CD4-positive, alpha-beta T cell treated with Interleukin-21 for 1 hour (primary cell): ENCODE results near the gene KLF13.

Experiments
- DNase-seq: peaks from one replicate; pipeline ENCODE4 v3.0.0-alpha.2; 2020

KLF13 gene

DNA sequence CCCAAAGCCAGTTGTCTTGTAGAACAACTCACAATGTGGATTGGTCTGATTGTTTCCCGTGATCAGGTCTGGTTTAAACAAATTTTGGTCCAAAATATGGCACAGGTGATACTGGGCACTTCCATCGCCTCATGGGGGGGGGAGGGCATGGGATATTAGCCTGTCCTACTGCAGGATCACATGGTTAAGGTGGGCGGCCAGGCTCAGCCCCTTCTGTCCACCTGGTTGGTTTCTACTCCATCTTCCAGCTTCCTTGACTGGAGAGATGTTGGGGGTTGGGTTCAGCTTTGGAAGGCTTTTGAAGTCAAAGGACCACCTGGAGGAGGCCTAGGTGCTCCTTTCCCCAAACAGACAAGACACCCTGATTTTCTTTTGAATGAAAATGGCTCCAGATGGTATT, 7.2 kb downstream of the KLF13 start:
- no peak for DNase-seq

DNA sequence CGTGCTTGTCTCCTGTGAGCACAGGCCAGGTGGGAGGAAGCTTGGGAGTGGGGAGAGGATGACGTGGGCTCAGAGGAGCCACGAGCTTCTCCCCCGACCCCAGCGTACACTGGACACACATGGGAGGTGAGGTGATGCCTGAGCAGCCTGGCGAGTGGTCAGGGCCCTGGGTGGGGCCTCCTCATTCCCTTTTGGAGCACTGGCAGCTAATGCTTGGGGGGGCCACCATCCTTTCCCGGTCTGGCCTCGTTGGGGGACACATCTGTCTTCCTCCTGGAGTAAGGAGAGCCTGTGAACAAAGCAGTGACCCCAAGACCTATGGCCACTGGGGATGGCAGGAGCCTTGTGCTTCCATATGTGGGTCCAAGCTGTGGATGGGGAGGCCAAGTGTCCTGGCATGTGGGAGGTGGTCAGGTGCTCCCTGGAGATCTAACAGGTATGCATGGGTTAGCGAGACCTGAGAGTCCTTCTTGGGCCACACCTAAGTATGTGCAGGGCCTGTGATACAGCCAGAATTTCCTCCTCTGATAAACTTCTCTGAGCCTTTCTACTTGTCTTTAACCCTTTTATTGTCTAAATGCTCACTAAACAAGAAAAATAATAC, 9.5 kb downstream of the KLF13 start:
- no peak for DNase-seq

DNA sequence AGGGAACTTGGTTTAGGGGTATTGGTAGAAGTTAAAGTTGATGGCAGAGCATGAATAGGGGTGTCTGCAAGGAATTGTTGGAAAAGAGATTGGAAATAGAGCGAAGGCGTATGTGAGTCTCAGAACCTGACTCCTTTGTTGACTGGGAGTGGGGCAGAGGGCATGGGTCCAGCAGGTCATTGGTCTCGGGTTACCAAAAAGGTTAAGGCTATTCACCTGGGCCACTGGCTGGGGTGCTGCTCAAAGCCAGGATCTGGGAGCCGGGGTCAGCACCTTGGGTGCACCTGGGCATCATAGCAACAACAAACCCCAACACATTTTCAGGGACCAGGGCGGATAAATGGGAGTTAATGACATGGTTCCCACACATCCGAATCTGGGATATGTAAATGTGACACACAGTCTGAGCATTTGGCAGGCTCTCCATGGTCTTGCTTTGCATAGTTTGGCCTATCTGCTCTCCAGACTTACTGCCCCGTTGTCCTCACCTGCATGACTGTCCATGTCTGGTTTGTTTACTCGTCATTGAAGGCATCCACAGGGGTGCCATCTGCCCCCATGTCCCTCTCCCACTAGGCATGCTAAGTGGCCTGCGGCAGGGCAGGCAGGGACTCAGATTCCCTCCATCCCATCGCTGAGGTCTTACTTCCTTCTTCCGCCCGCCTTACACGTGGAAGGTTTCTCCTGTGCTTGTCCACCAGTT, 10.1 kb downstream of the KLF13 start:
- no peak for DNase-seq

DNA sequence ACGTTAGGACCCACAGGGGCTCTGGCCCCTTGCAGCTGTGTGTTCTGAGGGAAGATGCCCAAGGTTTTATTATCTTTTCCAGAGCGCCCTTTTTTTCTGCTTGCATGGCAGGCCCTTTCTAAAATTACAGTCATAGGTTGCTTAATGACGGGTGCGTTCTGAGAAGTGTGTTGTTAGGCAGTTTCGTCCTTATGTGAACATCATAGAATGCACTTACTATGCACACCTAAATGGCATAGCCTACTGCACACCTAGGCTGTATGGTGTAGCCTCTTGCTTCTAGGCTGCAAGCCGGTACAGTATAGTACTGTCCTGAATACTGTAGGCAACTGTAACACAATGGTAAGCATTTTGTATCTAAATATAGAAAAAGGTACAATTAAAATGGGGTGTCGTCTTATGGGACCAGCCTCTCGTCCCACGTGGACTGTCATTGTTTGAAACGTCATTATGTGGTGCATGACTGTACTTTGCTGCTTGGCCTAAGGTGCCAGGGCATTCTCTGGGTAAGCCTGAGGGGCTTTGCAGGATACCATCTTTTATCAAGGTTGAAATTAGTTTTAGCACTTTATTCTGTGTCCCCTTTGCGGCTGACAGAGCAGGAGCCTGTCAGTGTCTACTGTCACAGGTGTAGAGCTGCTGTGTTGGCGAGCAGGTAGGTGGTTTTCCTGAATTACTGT, 10.9 kb downstream of the KLF13 start:
- DNase-seq: no peak

DNA sequence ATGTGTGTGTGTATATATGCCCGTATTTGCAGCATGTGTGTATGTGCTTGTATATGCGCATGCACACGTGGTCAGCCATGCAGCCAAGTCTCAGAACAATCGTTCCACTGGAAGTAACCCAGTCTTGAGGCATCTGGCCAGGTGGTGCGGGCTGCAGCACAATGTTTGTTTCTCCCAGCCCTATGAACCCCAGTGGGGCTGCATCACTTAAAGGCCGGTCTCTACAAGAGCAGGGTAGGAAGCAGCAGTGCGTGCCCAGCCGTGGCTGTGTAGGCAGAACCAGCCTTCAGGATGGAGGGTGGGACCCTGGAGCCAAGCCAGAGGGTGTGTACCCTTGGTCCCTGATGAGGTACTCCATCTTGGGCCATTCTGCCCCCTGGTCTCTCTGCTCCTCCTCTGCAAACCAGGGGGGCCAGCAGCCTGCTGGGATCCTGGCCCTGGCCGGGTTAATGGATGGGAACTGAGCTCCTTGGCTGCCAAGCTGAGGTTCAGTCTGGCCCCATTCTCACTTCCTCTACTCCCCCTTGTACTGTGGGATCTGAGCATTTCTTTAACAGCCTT, 11.8 kb downstream of the KLF13 start:
- DNase-seq: no peak

DNA sequence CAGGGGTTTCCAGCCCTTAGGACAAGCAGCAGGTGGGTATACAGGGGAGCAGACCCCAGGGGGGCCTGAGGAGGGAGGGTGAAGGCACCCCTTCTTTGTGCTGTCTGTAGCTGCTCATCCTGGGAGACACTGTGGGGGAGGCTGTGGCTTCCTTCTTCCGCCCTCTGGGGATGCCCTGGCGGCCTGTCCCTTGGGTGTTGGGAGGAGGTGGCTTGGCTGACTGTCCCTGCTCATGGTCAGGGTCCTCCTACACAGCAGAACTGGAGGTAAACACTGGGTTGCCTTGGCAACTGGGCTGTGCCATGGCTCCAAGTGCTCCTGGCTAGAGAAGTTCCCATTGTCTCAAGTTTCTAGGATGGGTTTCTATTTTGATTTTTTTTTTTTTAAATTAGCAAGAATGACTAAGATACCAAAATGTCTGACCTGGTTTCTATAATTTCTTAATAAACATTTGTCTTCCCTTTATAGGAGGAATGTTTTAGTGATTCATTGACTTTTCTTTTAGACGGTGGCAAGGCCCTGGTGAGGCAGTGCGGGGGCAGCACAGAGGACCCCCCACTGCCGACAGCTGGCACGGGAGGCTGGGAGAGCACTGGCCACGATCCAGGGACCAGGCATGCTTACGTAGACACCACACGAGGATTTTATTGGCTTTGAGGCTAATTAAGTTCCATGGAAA, 12.4 kb downstream of the KLF13 start:
- DNase-seq: peak; percentile 47

DNA sequence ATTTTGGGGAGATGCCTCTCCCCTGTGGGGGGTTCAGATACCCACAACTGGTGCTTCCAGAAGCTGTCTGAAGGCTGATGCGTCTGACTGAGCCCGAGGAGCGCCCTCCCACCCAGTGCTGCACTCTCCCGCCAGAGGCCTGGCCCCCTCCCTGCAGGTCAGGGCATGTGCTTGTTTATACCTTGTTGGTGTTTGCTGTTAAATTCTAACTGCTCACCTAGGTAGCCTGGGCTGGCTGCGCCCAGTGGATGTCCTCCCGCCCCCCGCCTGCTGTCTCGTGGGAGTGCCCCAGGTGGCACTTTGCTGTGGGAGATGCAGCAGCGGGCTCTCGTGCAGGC, 12.9 kb downstream of the KLF13 start:
- no peak for DNase-seq

DNA sequence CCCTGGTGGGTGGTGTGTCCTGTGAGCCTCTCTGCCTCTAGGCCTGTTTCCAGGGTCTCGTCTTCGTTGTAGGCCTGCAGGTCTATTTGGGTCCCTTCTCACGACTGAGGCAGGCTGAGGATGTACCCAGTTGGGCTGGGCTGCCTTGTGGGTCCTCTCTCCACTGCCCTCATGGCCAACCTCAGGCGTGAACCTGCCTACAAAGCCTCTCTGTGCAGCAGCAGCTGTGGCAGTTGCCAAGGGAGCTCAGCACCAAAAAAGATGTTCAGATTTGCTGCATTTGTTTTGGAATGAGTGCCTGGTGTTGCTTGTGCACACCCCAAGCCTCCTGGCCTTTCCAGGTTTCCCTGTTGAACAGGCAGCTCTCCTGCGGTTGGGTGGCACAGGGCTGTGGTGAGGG, 13.4 kb downstream of the KLF13 start:
- DNase-seq: no peak

DNA sequence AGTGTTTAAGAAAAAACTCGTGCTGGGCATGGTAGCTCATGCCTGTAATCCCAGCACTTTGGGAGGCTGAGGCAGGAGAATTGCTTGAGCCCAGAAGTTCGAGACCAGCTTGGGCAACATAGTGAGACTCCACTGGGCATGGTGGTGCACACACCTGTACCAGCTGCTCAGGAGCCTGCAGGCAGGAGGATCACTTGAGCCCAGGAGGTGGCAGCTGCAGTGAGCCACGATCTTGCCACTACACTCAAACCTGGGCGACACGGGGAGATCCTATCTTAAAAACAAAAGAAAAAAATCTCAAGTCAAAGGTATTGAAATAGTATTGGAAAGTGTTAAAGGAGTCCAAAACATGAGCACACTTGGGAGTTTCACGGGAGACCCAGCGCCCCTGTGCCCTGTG, 14.0 kb downstream of the KLF13 start:
- no peak for DNase-seq

DNA sequence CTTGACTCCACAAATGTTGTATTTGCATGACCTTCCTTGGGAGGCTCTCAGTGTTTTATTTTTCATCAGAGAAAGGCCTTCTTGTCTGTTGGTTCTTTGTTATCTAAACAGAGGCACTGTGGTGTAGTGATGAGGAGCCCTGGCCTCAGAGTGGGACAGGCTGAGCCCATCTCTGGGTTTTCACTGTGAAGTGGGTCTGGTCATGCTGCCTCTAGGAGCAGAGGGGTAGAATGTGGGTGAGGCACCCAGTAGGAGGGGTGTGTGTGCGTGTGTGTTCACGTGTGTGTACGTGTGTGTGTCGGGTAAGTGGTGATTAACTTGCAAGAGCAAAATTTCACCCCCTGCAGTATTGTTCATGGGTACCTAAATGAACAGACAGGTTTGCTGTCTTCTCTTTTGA, 14.4 kb downstream of the KLF13 start:
- no peak for DNase-seq

DNA sequence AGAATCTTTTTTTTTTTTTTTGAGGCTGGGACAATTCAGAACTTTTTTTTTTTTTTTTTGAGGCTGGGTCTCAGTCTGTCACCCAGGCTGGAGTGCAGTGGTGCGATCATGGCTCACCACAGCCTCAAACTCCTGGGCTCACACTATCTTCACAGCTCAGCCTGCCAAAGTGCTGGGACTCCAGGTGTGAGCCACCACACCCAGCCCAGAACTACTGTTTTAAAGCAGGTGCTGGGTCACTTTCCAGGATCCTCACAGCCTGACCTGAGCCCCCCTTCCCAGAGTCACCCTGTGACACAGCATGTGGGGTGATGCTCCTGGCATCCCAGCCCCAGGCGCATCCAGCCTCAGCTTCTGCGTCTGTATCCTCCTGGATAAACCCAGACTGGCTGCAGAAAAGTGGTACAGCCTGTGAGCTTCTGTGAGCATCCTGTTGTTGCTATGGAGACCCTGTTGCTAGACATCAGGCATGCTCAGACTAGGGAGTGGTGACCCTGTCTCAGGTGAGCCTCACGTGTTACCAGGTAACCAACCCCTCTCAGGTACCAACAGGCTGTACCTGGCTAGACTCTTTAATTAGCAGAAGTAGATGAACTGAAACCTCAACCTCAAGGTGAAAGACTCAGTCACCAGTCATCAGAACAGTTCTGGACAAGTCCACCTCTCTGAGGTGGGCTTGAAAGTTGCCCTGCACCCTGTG, 15.0 kb downstream of the KLF13 start:
- peak; percentile 46 for DNase-seq

DNA sequence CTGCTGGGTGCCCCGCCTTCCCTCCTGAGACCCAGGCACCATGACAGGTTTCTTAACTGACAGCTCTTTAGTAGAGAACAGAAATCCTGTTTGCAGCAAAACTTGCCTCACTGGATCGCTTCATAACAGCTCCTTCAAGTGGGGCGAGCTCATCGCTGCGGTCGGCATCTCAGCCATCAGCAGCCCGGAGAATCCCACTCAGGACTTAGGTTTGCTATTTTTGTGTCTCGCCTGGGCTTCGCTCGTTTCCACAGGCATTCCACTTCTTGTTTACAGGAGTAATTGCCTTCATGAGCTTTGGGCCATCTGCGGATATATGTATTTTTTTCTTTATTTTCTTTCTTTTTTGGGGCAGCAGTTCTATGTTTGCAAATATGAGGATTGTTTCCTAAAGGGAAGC, 15.7 kb downstream of the KLF13 start:
- DNase-seq: no peak

DNA sequence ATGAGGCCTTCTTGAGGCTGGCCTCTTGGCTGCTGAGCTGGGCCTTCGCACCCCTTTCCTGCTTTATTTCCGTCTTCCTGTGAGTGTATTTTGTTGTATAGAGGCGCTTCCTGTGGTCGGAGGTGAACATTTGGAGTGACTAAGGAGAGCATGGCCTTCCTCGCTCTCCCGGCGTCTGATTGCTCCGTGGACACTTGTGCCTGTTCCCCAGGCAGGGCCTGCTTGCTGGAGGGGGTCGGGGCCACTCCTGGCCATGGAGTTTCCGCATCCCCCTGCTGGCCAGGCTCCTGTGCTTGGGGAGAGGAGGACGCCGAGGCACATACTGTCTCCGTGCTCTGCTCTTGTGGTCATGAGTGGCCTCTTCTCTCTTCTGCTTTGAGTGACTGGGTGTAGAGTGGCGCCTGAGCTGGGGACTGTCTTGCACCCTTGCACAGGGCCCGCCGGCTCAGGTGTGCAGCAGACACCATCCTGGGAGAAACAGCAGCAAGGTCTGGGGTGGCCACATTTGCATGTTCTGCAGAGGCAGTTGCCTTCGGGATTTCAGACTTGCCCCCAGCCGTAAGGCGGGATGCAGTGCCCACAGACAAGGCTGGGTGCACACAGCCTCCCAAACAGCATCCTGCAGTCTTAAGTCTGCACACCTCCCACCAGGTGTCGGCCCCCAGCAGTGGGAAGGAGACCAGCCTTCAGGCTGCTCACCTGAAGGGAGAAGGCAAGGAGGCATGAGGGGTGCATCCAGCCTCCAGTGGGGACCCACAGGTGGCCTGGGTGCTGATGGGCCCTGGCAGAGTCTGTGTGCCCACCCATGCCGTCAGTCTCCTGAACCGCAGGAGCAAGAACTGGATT, 16.4 kb downstream of the KLF13 start:
- no peak for DNase-seq

DNA sequence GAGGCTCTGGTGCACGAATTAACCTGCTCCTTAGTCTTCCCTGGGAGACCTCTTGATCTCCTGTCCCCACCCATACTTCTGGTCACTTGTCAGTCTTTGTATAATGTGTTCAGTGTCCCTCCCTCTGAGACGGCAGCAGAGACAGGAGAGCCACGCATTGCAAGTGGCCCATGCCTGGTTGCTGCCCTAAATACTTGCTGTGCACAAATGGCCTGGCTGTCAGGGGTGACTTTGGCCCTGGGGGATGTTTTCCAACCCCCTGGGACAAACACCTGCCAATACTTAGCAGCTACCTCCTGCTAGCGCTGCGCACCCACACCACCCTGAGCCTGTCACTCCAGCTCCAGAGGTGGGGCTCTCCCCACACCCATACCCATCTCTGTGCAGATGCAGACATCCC, 17.2 kb downstream of the KLF13 start:
- DNase-seq: no peak

DNA sequence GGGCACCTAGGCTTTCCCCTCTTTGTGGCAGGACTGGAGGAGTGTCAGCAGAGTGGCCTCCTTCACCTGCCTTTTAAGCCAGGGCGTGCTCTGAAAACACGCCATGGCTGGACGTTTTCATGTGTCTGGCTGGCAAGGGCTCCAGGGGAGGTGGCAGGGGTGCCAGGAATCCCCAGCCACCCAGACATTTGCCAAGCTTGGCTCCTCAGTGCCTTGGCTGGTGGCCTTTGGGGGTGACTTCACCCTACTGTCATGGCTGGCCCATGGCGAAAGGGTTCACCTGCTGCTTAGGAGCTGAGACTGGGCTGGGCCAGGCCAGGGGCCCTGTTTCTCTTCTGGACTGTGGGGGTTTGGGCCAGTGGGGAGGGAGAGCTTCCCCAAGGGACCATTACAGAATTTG, 17.6 kb downstream of the KLF13 start:
- no peak for DNase-seq

DNA sequence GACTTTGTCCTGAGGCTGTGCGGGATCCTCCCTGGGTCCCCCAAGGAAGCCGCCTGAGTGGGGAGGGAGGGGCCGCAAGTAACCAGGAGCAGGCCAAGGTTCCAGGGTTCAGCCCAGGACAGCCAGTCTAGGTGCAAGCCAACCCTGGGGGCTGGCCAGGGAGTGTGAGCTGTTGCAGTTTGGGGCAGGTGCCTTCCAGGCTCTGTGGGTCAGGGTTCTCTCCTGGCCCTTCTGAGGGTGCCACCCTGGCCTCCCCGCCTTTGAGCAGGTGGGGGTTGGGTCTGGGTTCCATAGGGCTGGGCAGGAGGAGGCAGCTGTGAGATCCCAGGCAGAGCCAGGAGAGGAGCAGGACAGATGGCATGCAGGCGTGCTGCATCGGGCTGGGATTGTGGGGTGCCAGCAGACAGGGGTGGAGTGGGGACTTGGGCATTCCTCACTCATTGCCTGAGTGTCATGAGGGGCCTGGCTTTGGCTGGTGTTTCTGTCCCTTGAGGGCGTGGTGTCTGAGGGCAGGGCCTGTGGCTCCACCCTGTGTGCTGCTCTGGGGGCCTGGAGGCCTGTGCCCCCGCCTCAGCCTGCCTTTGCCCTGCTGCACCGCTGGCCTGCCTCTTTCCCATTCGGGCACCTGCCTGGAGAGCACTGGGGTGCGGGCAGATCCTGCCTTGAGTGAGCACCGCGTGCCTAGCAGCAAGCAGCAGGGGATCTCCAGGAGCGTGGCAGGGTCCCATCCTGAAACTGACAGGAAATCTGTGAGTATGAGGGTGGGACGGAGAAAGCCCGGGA, 18.4 kb downstream of the KLF13 start:
- DNase-seq: no peak

DNA sequence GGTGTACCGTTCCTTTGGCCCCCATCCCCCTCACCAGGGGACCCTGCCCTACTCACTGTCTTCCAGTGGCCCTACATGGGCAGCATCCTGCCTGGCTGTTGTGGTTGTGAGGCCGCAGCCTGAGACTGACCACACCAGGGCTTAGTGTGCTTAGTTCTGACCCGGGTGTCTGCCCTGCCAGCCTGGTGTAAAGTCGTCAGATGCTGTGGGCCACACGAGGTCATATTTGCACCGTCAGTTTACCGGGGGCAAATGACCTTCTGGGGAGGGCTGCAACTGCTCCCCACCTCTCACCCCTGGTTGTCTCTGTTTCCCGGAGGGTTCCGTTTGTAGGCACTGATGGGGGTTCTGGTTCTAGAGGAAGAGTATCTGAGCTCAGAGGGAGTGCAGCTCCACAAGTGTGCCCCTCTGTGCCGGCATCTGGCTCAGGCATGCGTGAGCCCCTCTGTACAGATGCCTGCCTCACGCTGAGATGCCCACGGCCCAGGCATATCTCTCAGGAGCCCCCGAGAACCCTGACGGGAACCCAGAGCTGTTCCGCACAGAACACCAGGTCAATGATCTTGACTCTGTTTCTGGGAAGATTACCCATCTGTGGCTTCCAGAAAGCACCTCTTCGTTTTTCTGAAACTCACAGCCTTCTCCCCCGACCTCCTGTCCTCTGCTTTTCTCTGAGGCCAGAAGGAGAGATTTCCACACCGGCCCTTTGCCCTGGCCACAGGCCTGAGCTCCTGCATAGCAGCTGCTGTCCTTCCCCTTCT, 19.2 kb downstream of the KLF13 start:
- no peak for DNase-seq

DNA sequence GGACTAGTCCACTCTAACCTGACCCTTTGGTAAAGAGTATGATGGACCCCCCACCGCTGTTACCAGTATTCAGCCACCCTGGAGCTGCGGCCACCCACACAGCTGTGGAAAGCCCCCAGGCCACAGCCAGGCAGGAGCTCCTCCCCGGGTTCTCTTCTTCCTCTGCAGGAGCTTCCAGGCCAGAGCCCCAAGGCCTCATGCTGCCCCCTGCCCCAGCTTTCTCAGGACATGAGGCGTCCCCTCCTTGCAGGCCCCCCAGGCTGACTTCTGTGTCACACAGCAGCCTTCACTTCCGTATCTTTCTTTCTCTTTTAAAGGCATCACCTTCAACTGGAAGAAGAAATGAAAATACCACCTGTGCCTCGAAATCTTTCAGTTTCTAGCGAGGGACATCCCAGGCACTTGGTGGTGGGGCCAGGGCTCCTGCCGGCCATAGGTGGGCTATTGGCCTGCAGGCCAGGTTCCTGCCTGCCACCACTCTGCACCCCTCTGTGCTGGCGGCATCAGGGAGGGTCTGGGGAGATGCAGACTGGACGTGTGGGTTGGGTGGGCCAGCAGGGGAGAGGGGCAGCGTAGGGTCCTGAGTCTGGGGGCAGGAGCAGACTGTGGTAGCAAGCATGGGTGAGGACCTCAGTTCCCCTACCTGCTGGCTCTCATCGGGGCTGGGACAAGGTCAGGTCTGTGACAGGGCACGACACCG, 19.9 kb downstream of the KLF13 start:
- DNase-seq: no peak

DNA sequence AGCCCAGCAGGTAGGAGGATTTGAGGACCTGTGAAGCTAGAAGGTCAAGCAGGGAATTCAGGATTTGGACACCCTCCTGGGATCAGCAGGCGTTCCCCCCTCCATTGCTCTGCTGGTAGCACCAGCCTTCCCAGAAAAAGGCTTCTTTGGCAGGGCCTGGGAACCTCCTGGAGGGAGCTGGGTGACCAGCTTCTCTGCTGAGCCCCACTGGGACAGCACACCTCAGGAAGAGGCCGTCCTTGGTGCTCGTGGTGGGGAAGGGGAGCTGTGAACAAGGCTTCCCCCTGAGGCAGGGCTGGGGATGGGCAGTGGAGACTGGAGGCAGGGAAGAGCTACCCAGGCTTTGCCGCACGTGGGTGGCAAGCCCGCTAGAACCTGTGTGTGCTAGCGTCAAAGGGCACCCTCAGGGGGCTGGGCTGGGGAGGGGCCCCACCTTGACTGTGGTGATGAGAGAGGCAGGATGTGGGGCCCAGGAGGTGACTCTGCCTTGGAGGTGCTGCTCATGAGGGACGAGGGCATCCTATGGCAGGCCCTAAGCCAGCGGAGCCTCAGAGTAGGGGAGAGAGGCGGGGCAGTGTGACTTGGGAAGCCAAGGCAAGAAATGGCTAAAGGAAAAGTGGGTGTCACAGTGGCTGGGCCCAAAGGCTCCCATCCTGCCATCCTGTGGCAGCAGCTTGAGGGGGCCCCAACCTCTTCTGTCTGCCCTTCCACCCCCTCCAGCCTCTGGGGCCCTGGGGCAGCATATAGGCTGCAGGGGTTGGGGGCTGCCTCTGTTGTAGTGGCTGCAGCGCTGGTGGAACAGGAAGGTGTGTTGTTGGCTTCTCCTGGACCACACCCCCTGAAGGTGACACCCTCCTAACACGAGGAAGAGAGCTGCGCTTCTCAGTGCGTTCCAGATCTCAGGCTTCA, 20.7 kb downstream of the KLF13 start:
- DNase-seq: peak; percentile 82
